Measurements from ENCODE around the gene RANBP17. TPM values are rescaled to one million over a fixed set of nuclear protein-coding genes. Genes with fewer than 3 reads are reported as not detected.
A peak's percentile ranks its signal among the peaks of the same experiment; 100 is the strongest.
"Not testable (repeated sequence)": the region's sequence is repeated elsewhere in the genome, so short reads cannot be mapped to it uniquely, and the experiment has no call there.

The RANBP17 gene
- total RNA-seq, 1 experiment from 2014 or later = 6.6 TPM

GRCh38 chr5:171029401-171029800, 167.6 kb downstream of the RANBP17 start:
- DNase-seq (ENCODE audit: low read depth) = no peak
- in situ Hi-C loops (cut with HindIII; ENCODE audit: low pct_unique_long_range_greater_than_20kb, low sequenced_read_pairs) = no loop called here

- no peak for DNase-seq (ENCODE audit: low read depth)
- in situ Hi-C loops (cut with HindIII; ENCODE audit: low pct_unique_long_range_greater_than_20kb, low sequenced_read_pairs) = no loop called here
Measured at GRCh38 chr5:171031977-171032376, 170.2 kb downstream of the RANBP17 start.

GRCh38 chr5:171032435-171032973, 170.7 kb downstream of the RANBP17 start:
- DNase-seq (ENCODE audit: low read depth) = no peak
- in situ Hi-C loops (cut with HindIII; ENCODE audit: low pct_unique_long_range_greater_than_20kb, low sequenced_read_pairs) = no loop called here

- DNase-seq (ENCODE audit: low read depth); in situ Hi-C loops (cut with HindIII; ENCODE audit: low pct_unique_long_range_greater_than_20kb, low sequenced_read_pairs): not testable (repeated sequence)
Measured at GRCh38 chr5:171041893-171042292, 180.1 kb downstream of the RANBP17 start.

- DNase-seq (ENCODE audit: low read depth) = no peak
- in situ Hi-C loops (cut with HindIII; ENCODE audit: low pct_unique_long_range_greater_than_20kb, low sequenced_read_pairs) = no loop called here
Measured at GRCh38 chr5:171050916-171051315, 189.1 kb downstream of the RANBP17 start.

- peak; percentile 19 for DNase-seq (ENCODE audit: low read depth)
- in situ Hi-C loops (cut with HindIII; ENCODE audit: low pct_unique_long_range_greater_than_20kb, low sequenced_read_pairs) = no loop called here
Measured at GRCh38 chr5:171055875-171056454, 194.1 kb downstream of the RANBP17 start.

- DNase-seq (ENCODE audit: low read depth) = no peak
- in situ Hi-C loops (cut with HindIII; ENCODE audit: low pct_unique_long_range_greater_than_20kb, low sequenced_read_pairs) = no loop called here
Measured at GRCh38 chr5:171067540-171068130, 205.8 kb downstream of the RANBP17 start.

- in situ Hi-C loops (cut with HindIII; ENCODE audit: low pct_unique_long_range_greater_than_20kb, low sequenced_read_pairs) = no loop called here
- DNase-seq (ENCODE audit: low read depth) = no peak
Measured at GRCh38 chr5:171074747-171075146, 212.9 kb downstream of the RANBP17 start.

- in situ Hi-C loops (cut with HindIII; ENCODE audit: low pct_unique_long_range_greater_than_20kb, low sequenced_read_pairs) = no loop called here
Measured at GRCh38 chr5:171080186-171080938, 218.5 kb downstream of the RANBP17 start.

GRCh38 chr5:171081319-171081718, 219.5 kb downstream of the RANBP17 start:
- in situ Hi-C loops (cut with HindIII; ENCODE audit: low pct_unique_long_range_greater_than_20kb, low sequenced_read_pairs) = no loop called here
- no peak for DNase-seq (ENCODE audit: low read depth)

More at GRCh38 chr5:171080186-171080938, 218.5 kb downstream of the RANBP17 start:
- DNase-seq (ENCODE audit: low read depth) = no peak

GRCh38 chr5:171092194-171092593, 230.4 kb downstream of the RANBP17 start:
- in situ Hi-C loops (cut with HindIII; ENCODE audit: low pct_unique_long_range_greater_than_20kb, low sequenced_read_pairs) = no loop called here
- no peak for DNase-seq (ENCODE audit: low read depth)

- DNase-seq (ENCODE audit: low read depth) = no peak
- in situ Hi-C loops (cut with HindIII; ENCODE audit: low pct_unique_long_range_greater_than_20kb, low sequenced_read_pairs) = no loop called here
Measured at GRCh38 chr5:171093598-171093997, 231.8 kb downstream of the RANBP17 start.

GRCh38 chr5:171094356-171094755, 232.5 kb downstream of the RANBP17 start:
- no peak for DNase-seq (ENCODE audit: low read depth)
- in situ Hi-C loops (cut with HindIII; ENCODE audit: low pct_unique_long_range_greater_than_20kb, low sequenced_read_pairs) = no loop called here

- DNase-seq (ENCODE audit: low read depth) = no peak
- in situ Hi-C loops (cut with HindIII; ENCODE audit: low pct_unique_long_range_greater_than_20kb, low sequenced_read_pairs) = no loop called here
Measured at GRCh38 chr5:171102877-171103610, 241.2 kb downstream of the RANBP17 start.

- in situ Hi-C loops (cut with HindIII; ENCODE audit: low pct_unique_long_range_greater_than_20kb, low sequenced_read_pairs) = no loop called here
- no peak for DNase-seq (ENCODE audit: low read depth)
Measured at GRCh38 chr5:171107669-171108068, 245.9 kb downstream of the RANBP17 start.

GRCh38 chr5:171115519-171115918, 253.7 kb downstream of the RANBP17 start:
- no peak for DNase-seq (ENCODE audit: low read depth)
- in situ Hi-C loops (cut with HindIII; ENCODE audit: low pct_unique_long_range_greater_than_20kb, low sequenced_read_pairs) = no loop called here

GRCh38 chr5:171116719-171117118, 254.9 kb downstream of the RANBP17 start:
- in situ Hi-C loops (cut with HindIII; ENCODE audit: low pct_unique_long_range_greater_than_20kb, low sequenced_read_pairs) = no loop called here
- no peak for DNase-seq (ENCODE audit: low read depth)

GRCh38 chr5:171120986-171121622, 259.3 kb downstream of the RANBP17 start:
- no peak for DNase-seq (ENCODE audit: low read depth)
- in situ Hi-C loops (cut with HindIII; ENCODE audit: low pct_unique_long_range_greater_than_20kb, low sequenced_read_pairs) = no loop called here

All from Caki2 (cell line).